Right lobe of liver (tissue), 6 donors: Measurements from ENCODE around the gene OSBPL2. TPM values are rescaled to one million over a fixed set of nuclear protein-coding genes. Genes with fewer than 3 reads are reported as not detected.
A peak's percentile ranks its signal among the peaks of the same experiment; 100 is the strongest.

Experiments
- ATAC-seq, 4 donors: fragments of 200-7000 bp; cut with Tn5 transposase; one replicate each; pipeline ENCODE4 v1.9.1; 2020; ENCODE audit warnings: mild to moderate bottlenecking in 4 of 4, moderate library complexity in 4 of 4
- DNase-seq, 3 donors: peaks; one replicate each; pipeline ENCODE4 v3.0.0-alpha.2; 2020
- H3K27ac ChIP-seq, 3 donors: fragments of 200-600 bp; one replicate each; pipeline ENCODE4 v1.8.0; 2022
- H3K27me3 ChIP-seq, 2 donors: fragments of 200-600 bp; one replicate each; pipeline ENCODE4 v1.8.0; 2022
- H3K36me3 ChIP-seq, 4 donors: fragments of 200-600 bp; sonication (generic) in 1 of 4; one replicate each; pipeline versions ENCODE4 v1.5.1 to v1.8.0; 2017 to 2022; ENCODE audit warnings: control low read depth in 1 of 4
- H3K4me1 ChIP-seq, 4 donors: fragments of 200-600 bp; sonication (generic) in 1 of 4; one replicate each; pipeline versions ENCODE4 v1.5.1 to v1.8.0; 2017 to 2022; ENCODE audit warnings: control low read depth in 1 of 4
- H3K4me3 ChIP-seq, 3 donors: fragments of 200-600 bp; one replicate each; pipeline ENCODE4 v1.8.0; 2022
- H3K9me3 ChIP-seq, 4 donors: fragments of 200-600 bp; sonication (generic) in 1 of 4; one replicate each; pipeline versions ENCODE4 v1.5.1 to v1.8.0; 2017 to 2022; ENCODE audit warnings: control low read depth in 1 of 4
- CTCF ChIP-seq, 4 donors: fragments of 200-600 bp in 3 of 4; fragments of 450-650 bp in 1 of 4; IDR thresholded peaks; one replicate each; pipeline versions ENCODE4 v1.5.1 to v1.8.0; 2016 to 2022; ENCODE audit warnings: antibody characterized with exemption in 4 of 4, mild to moderate bottlenecking in 2 of 4
- POLR2A ChIP-seq: fragments of 450-650 bp; IDR thresholded peaks from one replicate; pipeline ENCODE4 v1.6.1; 2017; ENCODE audit warnings: antibody characterized with exemption, mild to moderate bottlenecking
- WGBS: methylation state at CpG from one replicate; pipeline ENCODE4 v1.1.6; 2018; ENCODE audit warnings: low coverage, low lambda C conversion rate; ENCODE audit not compliant: insufficient coverage; ENCODE audit errors: missing lambda C conversion rate; 5-methylcytosine and 5-hydroxymethylcytosine counted together
- intact Hi-C, 2 donors: fragments of 100-400 bp; cut with DNase I; formaldehyde crosslinking; loops; one replicate each; pipeline versions ENCODE4 v1.11.2 to v1.14.1; 2022
- total RNA-seq, 6 experiments: library from RNA; depleted of rRNA in 2 of 6; stranded (reverse); fragments of >200 nt in 2 of 6; fragmentation: NEBNext Ultra II Directional in 3 of 6; extraction: Animal tissue kit (Norgen Biotek cat#: 25700) in 3 of 6; gene quantifications; one replicate each; pipeline versions ENCODE4 v1.1.0 to v1.2.4, GENCODE V29; 2016 to 2023
- donor health status: DM: no; HTN: yes; CAD: no.
- donor health status: DM: no; HTN: no; CAD: no.
- donor health status: DM: no; HTN: no; CAD: no.
- donor health status: DM: no; HTN: yes; CAD: no.
- donor health status: DM: no; HTN: yes; CAD: no.

OSBPL2 gene
- total RNA-seq, 6 experiments from 2014 or later, result 15.6 to 27.8 (median 21.2) TPM

DNA sequence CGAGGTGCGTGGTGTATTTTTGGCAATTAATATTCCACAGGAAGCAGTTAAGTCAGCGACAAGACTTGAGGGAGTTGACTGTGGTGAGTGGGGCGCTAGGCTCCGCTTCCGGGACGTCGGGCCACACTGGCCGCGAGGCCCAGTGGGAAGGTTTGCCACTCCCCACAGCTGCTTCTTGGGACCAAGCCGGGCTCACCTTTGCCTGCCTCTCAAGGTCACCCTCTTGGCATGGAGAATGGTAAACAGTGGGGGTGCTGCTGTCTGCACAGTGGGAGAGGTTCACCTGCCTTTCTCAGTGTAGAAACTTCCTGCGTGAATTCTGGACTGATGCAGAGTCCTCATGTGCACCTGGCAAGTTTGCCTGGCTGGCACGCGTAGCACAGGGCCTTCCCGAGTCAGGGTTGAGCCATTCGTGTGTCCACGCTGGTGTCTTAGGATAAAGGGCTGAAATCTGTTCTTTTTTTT lies 6.4 kb downstream of the OSBPL2 start:
- Histone ChIP-seq H3K27me3 (no peaks in the 10 kb centered on the region), H3K27ac (no peak overlapping the region), H3K4me3 (no peak overlapping the region), H3K9me3 (no peaks in the 10 kb centered on the region), H3K36me3 (no peaks in the 10 kb centered on the region), H3K4me1 (peaks cover 0 to 26% (median 8%) of the 10 kb centered on the region in 4 donors)
- ATAC-seq, result peak; percentile 25 to 72 (median 54)
- no peak for DNase-seq
- intact Hi-C loops, result no loop called here
- TF ChIP-seq POLR2A (no peak), CTCF (IDR thresholded peaks at IDR 0.05) (no peak)
- WGBS, result 46% methylated on average over 12 of the region's 17 CpGs

GRCh38 chr20:62245911-62246280 lies 7.6 kb downstream of the OSBPL2 start:
- Histone ChIP-seq H3K9me3 (no peaks in the 10 kb centered on the region), H3K36me3 (no peaks in the 10 kb centered on the region), H3K27me3 (no peaks in the 10 kb centered on the region), H3K4me1 (peaks cover 0 to 26% (median 8%) of the 10 kb centered on the region in 4 donors), H3K4me3 (no peak overlapping the region), H3K27ac (no peak overlapping the region)
- DNase-seq (no peak), ATAC-seq (no peak)
- WGBS, result 92% methylated on average over 12 of the region's 19 CpGs
- no peak for TF ChIP-seq CTCF (IDR thresholded peaks at IDR 0.05)
- TF ChIP-seq POLR2A, result no peak
- intact Hi-C loops, result no loop called here

- DNase-seq, result peak in 1 of 3 donors; percentile 10
- no peaks in the 10 kb centered on the region for H3K36me3 ChIP-seq
- WGBS, result 80% methylated on average over 2 of the region's 8 CpGs
- no peaks in the 10 kb centered on the region for H3K9me3 ChIP-seq
- H3K4me3 ChIP-seq, result no peak overlapping the region
- no peak overlapping the region for H3K27ac ChIP-seq
- intact Hi-C loops, result no loop called here
- H3K27me3 ChIP-seq, result no peaks in the 10 kb centered on the region
- TF ChIP-seq POLR2A (no peak), CTCF (IDR thresholded peaks at IDR 0.05) (no peak)
- ATAC-seq, result peak in 1 of 4 donors; percentile 6
- H3K4me1 ChIP-seq, result peaks cover 0 to 26% (median 8%) of the 10 kb centered on the region in 4 donors
Observed at GRCh38 chr20:62246431-62246830, 8.1 kb downstream of the OSBPL2 start.

DNA sequence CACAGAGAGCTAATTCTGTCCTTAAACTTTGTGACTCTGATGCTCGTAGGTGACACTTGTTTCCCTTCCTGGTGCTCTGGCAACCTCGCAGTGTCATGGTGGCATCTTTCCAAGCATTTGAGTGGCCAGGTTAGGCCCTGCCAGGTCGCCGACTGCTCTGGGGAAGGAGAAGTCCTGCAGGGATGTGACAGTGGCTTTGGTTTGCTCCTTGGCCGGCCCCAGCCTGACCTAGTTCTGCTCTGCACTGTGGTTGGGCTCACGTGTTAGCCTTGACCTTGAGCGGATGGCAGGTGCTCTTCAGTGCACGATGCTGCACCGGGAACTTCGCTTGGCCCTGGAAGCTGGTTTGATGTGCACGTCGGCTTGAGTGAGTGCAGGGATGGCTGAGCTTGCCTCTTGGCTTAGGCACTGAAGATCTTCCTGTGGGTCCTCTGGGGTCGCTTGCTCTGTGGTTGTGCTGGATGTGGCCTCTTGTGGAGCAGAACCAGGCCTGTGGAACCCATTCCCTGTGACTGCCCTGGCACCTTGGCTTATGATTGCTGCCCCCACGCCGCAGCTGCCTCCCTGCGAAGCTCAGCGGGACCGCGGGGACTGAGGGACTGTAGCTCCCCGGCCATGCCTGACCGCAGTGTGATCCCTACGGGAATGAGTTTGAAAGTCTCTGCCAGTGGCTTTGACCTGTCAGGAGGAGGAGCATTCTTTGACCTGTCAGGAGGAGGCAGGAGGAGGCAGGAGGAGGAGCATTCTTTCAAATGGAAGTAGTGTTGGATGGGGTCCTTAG lies 8.7 kb downstream of the OSBPL2 start:
- Histone ChIP-seq H3K9me3 (no peaks in the 10 kb centered on the region), H3K4me1 (peaks cover 0 to 26% (median 8%) of the 10 kb centered on the region in 4 donors), H3K4me3 (no peak overlapping the region), H3K27me3 (no peaks in the 10 kb centered on the region), H3K36me3 (no peaks in the 10 kb centered on the region), H3K27ac (no peak overlapping the region)
- TF ChIP-seq POLR2A, result no peak
- TF ChIP-seq CTCF (IDR thresholded peaks at IDR 0.05), result no peak
- ATAC-seq (peak; percentile 62 to 69 (median 66)), DNase-seq (peak; percentile 54 to 75 (median 74))
- intact Hi-C loops, result no loop called here
- 65% methylated on average over 11 of the region's 22 CpGs for WGBS
